ENCODE results near the gene PAX8.

The PAX8 gene

GRCh38 chr2:113281910-113282746 lies 3.4 kb upstream of the PAX8 start:
- ATAC-seq (no peak), DNase-seq (no peak)
- peaks cover 29% of the 10 kb centered on the region for H3K27me3 Mint-ChIP-seq
- no peaks in the 10 kb centered on the region for H3K9me3 Mint-ChIP-seq
- peaks cover 3% of the 10 kb centered on the region for H3K4me1 Mint-ChIP-seq
- H3K4me3 Mint-ChIP-seq: no peak overlapping the region
- no peaks in the 10 kb centered on the region for H3K36me3 Mint-ChIP-seq (ENCODE audit: low read depth)
- no peak overlapping the region for H3K27ac Mint-ChIP-seq

GRCh38 chr2:113278073-113278741 lies 514 bp downstream of the PAX8 start:
- peaks cover 18% of the 10 kb centered on the region for H3K4me1 Mint-ChIP-seq
- H3K27ac Mint-ChIP-seq: no peak overlapping the region
- H3K27me3 Mint-ChIP-seq: peaks cover 66% of the 10 kb centered on the region
- no peak for ATAC-seq
- no peak for DNase-seq
- H3K36me3 Mint-ChIP-seq (ENCODE audit: low read depth): no peaks in the 10 kb centered on the region
- H3K4me3 Mint-ChIP-seq: no peak overlapping the region
- no peaks in the 10 kb centered on the region for H3K9me3 Mint-ChIP-seq

GRCh38 chr2:113277474-113278072 lies 1.1 kb downstream of the PAX8 start:
- no peak overlapping the region for H3K27ac Mint-ChIP-seq
- no peak for DNase-seq
- no peak for ATAC-seq

GRCh38 chr2:113276761-113277425 lies 1.8 kb downstream of the PAX8 start:
- ATAC-seq (no peak), DNase-seq (no peak)
- H3K36me3 Mint-ChIP-seq (ENCODE audit: low read depth): no peaks in the 10 kb centered on the region
- peaks cover 75% of the 10 kb centered on the region for H3K27me3 Mint-ChIP-seq
- peak overlapping the region; percentile 49 for H3K4me3 Mint-ChIP-seq
- H3K9me3 Mint-ChIP-seq: no peaks in the 10 kb centered on the region
- H3K4me1 Mint-ChIP-seq: peaks cover 25% of the 10 kb centered on the region
- no peak overlapping the region for H3K27ac Mint-ChIP-seq

More at GRCh38 chr2:113277474-113278072, 1.1 kb downstream of the PAX8 start:
- H3K36me3 Mint-ChIP-seq (ENCODE audit: low read depth): no peaks in the 10 kb centered on the region
- no peaks in the 10 kb centered on the region for H3K9me3 Mint-ChIP-seq
- H3K27me3 Mint-ChIP-seq: peaks cover 71% of the 10 kb centered on the region
- H3K4me3 Mint-ChIP-seq: peak overlapping the region; percentile 49
- peaks cover 24% of the 10 kb centered on the region for H3K4me1 Mint-ChIP-seq

GRCh38 chr2:113276216-113276760 lies 2.4 kb downstream of the PAX8 start:
- no peak overlapping the region for H3K4me3 Mint-ChIP-seq
- H3K9me3 Mint-ChIP-seq: no peaks in the 10 kb centered on the region
- no peaks in the 10 kb centered on the region for H3K36me3 Mint-ChIP-seq (ENCODE audit: low read depth)
- ATAC-seq (no peak), DNase-seq (no peak)
- H3K4me1 Mint-ChIP-seq: peaks cover 25% of the 10 kb centered on the region
- H3K27me3 Mint-ChIP-seq: peaks cover 75% of the 10 kb centered on the region
- H3K27ac Mint-ChIP-seq: no peak overlapping the region

- Mint-ChIP-seq H3K4me3 (no peak overlapping the region), H3K36me3 (ENCODE audit: low read depth) (no peaks in the 10 kb centered on the region), H3K27me3 (peaks cover 75% of the 10 kb centered on the region), H3K4me1 (peaks cover 25% of the 10 kb centered on the region), H3K9me3 (no peaks in the 10 kb centered on the region), H3K27ac (no peak overlapping the region)
- no peak for ATAC-seq
- DNase-seq: no peak
Measured at GRCh38 chr2:113275556-113276215, 3.0 kb downstream of the PAX8 start.

- ATAC-seq (no peak), DNase-seq (no peak)
- H3K9me3 Mint-ChIP-seq: no peaks in the 10 kb centered on the region
- H3K27ac Mint-ChIP-seq: no peak overlapping the region
- H3K4me3 Mint-ChIP-seq: no peak overlapping the region
- H3K36me3 Mint-ChIP-seq (ENCODE audit: low read depth): no peaks in the 10 kb centered on the region
- peaks cover 64% of the 10 kb centered on the region for H3K27me3 Mint-ChIP-seq
- H3K4me1 Mint-ChIP-seq: peaks cover 25% of the 10 kb centered on the region
Measured at GRCh38 chr2:113274432-113274831, 4.3 kb downstream of the PAX8 start.

- no peaks in the 10 kb centered on the region for H3K36me3 Mint-ChIP-seq (ENCODE audit: low read depth)
- DNase-seq (no peak), ATAC-seq (no peak)
- peaks cover 25% of the 10 kb centered on the region for H3K4me1 Mint-ChIP-seq
- H3K27ac Mint-ChIP-seq: no peak overlapping the region
- H3K9me3 Mint-ChIP-seq: no peaks in the 10 kb centered on the region
- H3K4me3 Mint-ChIP-seq: no peak overlapping the region
- H3K27me3 Mint-ChIP-seq: peaks cover 61% of the 10 kb centered on the region
Measured at GRCh38 chr2:113273981-113274380, 4.7 kb downstream of the PAX8 start.

GRCh38 chr2:113273027-113273551 lies 5.6 kb downstream of the PAX8 start:
- ATAC-seq (peak; percentile 70), DNase-seq (no peak)
- Mint-ChIP-seq H3K36me3 (ENCODE audit: low read depth) (no peaks in the 10 kb centered on the region), H3K4me3 (no peak overlapping the region), H3K4me1 (peaks cover 25% of the 10 kb centered on the region), H3K9me3 (no peaks in the 10 kb centered on the region), H3K27ac (no peak overlapping the region), H3K27me3 (peaks cover 55% of the 10 kb centered on the region)

- ATAC-seq: no peak
- H3K27ac Mint-ChIP-seq: no peak overlapping the region
- DNase-seq: no peak
- peaks cover 25% of the 10 kb centered on the region for H3K4me1 Mint-ChIP-seq
- peaks cover 52% of the 10 kb centered on the region for H3K27me3 Mint-ChIP-seq
- no peak overlapping the region for H3K4me3 Mint-ChIP-seq
- no peaks in the 10 kb centered on the region for H3K9me3 Mint-ChIP-seq
- no peaks in the 10 kb centered on the region for H3K36me3 Mint-ChIP-seq (ENCODE audit: low read depth)
Measured at GRCh38 chr2:113272477-113272876, 6.2 kb downstream of the PAX8 start.

GRCh38 chr2:113268621-113269360 lies 9.9 kb downstream of the PAX8 start:
- peaks cover 15% of the 10 kb centered on the region for H3K27me3 Mint-ChIP-seq
- no peak overlapping the region for H3K4me3 Mint-ChIP-seq
- no peak overlapping the region for H3K27ac Mint-ChIP-seq

GRCh38 chr2:113266431-113266830 lies 12.3 kb downstream of the PAX8 start:
- ATAC-seq (no peak), DNase-seq (no peak)
- Mint-ChIP-seq H3K4me1 (no peaks in the 10 kb centered on the region), H3K27me3 (no peaks in the 10 kb centered on the region), H3K9me3 (no peaks in the 10 kb centered on the region), H3K4me3 (no peak overlapping the region), H3K27ac (no peak overlapping the region), H3K36me3 (ENCODE audit: low read depth) (no peaks in the 10 kb centered on the region)

More at GRCh38 chr2:113268621-113269360, 9.9 kb downstream of the PAX8 start:
- Mint-ChIP-seq H3K9me3 (no peaks in the 10 kb centered on the region), H3K36me3 (ENCODE audit: low read depth) (no peaks in the 10 kb centered on the region), H3K4me1 (peaks cover 9% of the 10 kb centered on the region)
- ATAC-seq (no peak), DNase-seq (no peak)

GRCh38 chr2:113264713-113265403 lies 13.9 kb downstream of the PAX8 start:
- Mint-ChIP-seq H3K27me3 (no peaks in the 10 kb centered on the region), H3K27ac (no peak overlapping the region), H3K4me1 (peaks cover 8% of the 10 kb centered on the region), H3K4me3 (no peak overlapping the region), H3K9me3 (no peaks in the 10 kb centered on the region), H3K36me3 (ENCODE audit: low read depth) (no peaks in the 10 kb centered on the region)
- DNase-seq (no peak), ATAC-seq (no peak)

Measured in activated naive CD8-positive, alpha-beta T cell treated with anti-CD3 and anti-CD28 coated beads, Interleukin-2, amount 50 U/mL, for 24 hours (primary cell).